Progenitor cell of endocrine pancreas (in vitro differentiated cells): ENCODE data around the gene UBR3. TPM values are rescaled to one million over a fixed set of nuclear protein-coding genes. Genes with fewer than 3 reads are reported as not detected.
"Not testable (repeated sequence)": the region's sequence is repeated elsewhere in the genome, so short reads cannot be mapped to it uniquely, and the experiment has no call there.

Experiments used
- DNase-seq: peaks from one replicate; pipeline ENCODE4 v3.0.0; 2021; ENCODE audit warnings: low spot score; ENCODE audit not compliant: unreplicated experiment
- H3K27ac Mint-ChIP-seq: 2 replicates; pipeline ENCODE4 v1.8.0; 2021; ENCODE audit warnings: mild to moderate bottlenecking, moderate library complexity, mixed read lengths
- H3K27me3 Mint-ChIP-seq: 2 replicates; pipeline ENCODE4 v1.8.0; 2021; ENCODE audit warnings: mixed read lengths
- H3K36me3 Mint-ChIP-seq: 2 replicates; pipeline ENCODE4 v1.8.0; 2022; ENCODE audit warnings: mixed read lengths; ENCODE audit not compliant: insufficient read depth
- H3K4me1 Mint-ChIP-seq: 2 replicates; pipeline ENCODE4 v1.8.0; 2021; ENCODE audit warnings: low read depth, mixed read lengths
- H3K4me3 Mint-ChIP-seq: 2 replicates; pipeline ENCODE4 v1.8.0; 2021; ENCODE audit warnings: low read depth, mild to moderate bottlenecking, moderate library complexity, mixed read lengths
- H3K9me3 Mint-ChIP-seq: 2 replicates; pipeline ENCODE4 v1.8.0; 2021; ENCODE audit warnings: low read depth, mixed read lengths
- CTCF ChIP-seq: fragments of 200-600 bp; sonication (generic); IDR thresholded peaks from one replicate; pipeline ENCODE4 v1.5.0; 2021; ENCODE audit warnings: antibody characterized with exemption, mild to moderate bottlenecking; ENCODE audit not compliant: unreplicated experiment
- total RNA-seq: library from RNA; stranded (reverse); gene quantifications from 2 replicates; pipeline ENCODE4 v1.2.1, GENCODE V29; 2021

The UBR3 gene
- total RNA-seq, 1 donor from 2014 or later, result 36.9 TPM

GRCh38 chr2:169853041-169853668, 25.9 kb downstream of the UBR3 start:
- no peak for TF ChIP-seq CTCF
- Mint-ChIP-seq H3K27me3 (no peaks in the 10 kb centered on the region), H3K4me3 (no peak overlapping the region), H3K36me3 (peaks cover 31% of the 10 kb centered on the region), H3K9me3 (peaks cover 7% of the 10 kb centered on the region), H3K4me1 (no peaks in the 10 kb centered on the region), H3K27ac (no peak overlapping the region)
- DNase-seq, result no peak

- not testable (repeated sequence) for H3K4me1 Mint-ChIP-seq, H3K27ac Mint-ChIP-seq
Observed at GRCh38 chr2:169855281-169856258, 28.3 kb downstream of the UBR3 start.

GRCh38 chr2:169859423-169859822, 32.2 kb downstream of the UBR3 start:
- Mint-ChIP-seq H3K4me1 (peaks cover 5% of the 10 kb centered on the region), H3K4me3 (no peak overlapping the region), H3K36me3 (peaks cover 23% of the 10 kb centered on the region), H3K27ac (no peak overlapping the region), H3K27me3 (no peaks in the 10 kb centered on the region), H3K9me3 (peaks cover 10% of the 10 kb centered on the region)
- no peak for DNase-seq
- no peak for TF ChIP-seq CTCF

More at GRCh38 chr2:169855281-169856258, 28.3 kb downstream of the UBR3 start:
- not testable (repeated sequence) for H3K9me3 Mint-ChIP-seq, DNase-seq, H3K27me3 Mint-ChIP-seq, H3K4me3 Mint-ChIP-seq
- H3K36me3 Mint-ChIP-seq, result peaks cover 29% of the 10 kb centered on the region

GRCh38 chr2:169860149-169860548, 32.9 kb downstream of the UBR3 start:
- no peak for TF ChIP-seq CTCF
- Mint-ChIP-seq H3K9me3 (peaks cover 10% of the 10 kb centered on the region), H3K27me3 (no peaks in the 10 kb centered on the region), H3K4me3 (no peak overlapping the region), H3K36me3 (peaks cover 20% of the 10 kb centered on the region), H3K27ac (no peak overlapping the region), H3K4me1 (peaks cover 5% of the 10 kb centered on the region)
- no peak for DNase-seq

GRCh38 chr2:169862816-169863215, 35.6 kb downstream of the UBR3 start:
- Mint-ChIP-seq H3K27ac (no peak overlapping the region), H3K27me3 (no peaks in the 10 kb centered on the region), H3K9me3 (peaks cover 13% of the 10 kb centered on the region), H3K4me3 (no peak overlapping the region), H3K36me3 (peaks cover 18% of the 10 kb centered on the region), H3K4me1 (peaks cover 5% of the 10 kb centered on the region)
- no peak for TF ChIP-seq CTCF
- DNase-seq, result no peak
